ENCODE data around the gene C6orf15.

Gene C6orf15

GRCh38 chr6:31091680-31092079 lies 20.7 kb downstream of the C6orf15 start:
- no peak for DNase-seq (ENCODE audit: low read depth in 1 of 2, low spot score in 1 of 2)
- TF ChIP-seq SPI1 (IDR thresholded peaks at IDR 0.05; ENCODE audit: borderline replicate concordance, low read depth) (no peak), POLR2AphosphoS5 (IDR thresholded peaks at IDR 0.05; ENCODE audit: low read depth) (no peak), REST (IDR thresholded peaks at IDR 0.05; ENCODE audit: insufficient replicate concordance, low read depth) (no peak), GABPA (IDR thresholded peaks at IDR 0.05; ENCODE audit: low read depth) (no peak), CTCF (IDR thresholded peaks at IDR 0.05; ENCODE audit: insufficient read depth, low read length) (no peak)
- H3K27ac ChIP-seq (replicated peaks): no peak overlapping the region
- H3K27me3 ChIP-seq (ENCODE audit: insufficient read depth, poor library complexity, severe bottlenecking): no peaks in the 10 kb centered on the region
- no peak overlapping the region for H3K4me3 ChIP-seq (replicated peaks; ENCODE audit: insufficient read depth, low read length)

- Histone ChIP-seq H3K4me3 (replicated peaks; ENCODE audit: insufficient read depth, low read length) (no peak overlapping the region), H3K27me3 (ENCODE audit: insufficient read depth, poor library complexity, severe bottlenecking) (no peaks in the 10 kb centered on the region), H3K27ac (replicated peaks) (no peak overlapping the region)
- no peak for DNase-seq (ENCODE audit: low read depth in 1 of 2, low spot score in 1 of 2)
- TF ChIP-seq REST (IDR thresholded peaks at IDR 0.05; ENCODE audit: insufficient replicate concordance, low read depth) (no peak), SPI1 (IDR thresholded peaks at IDR 0.05; ENCODE audit: borderline replicate concordance, low read depth) (no peak), POLR2AphosphoS5 (IDR thresholded peaks at IDR 0.05; ENCODE audit: low read depth) (no peak)
Observed at GRCh38 chr6:31090973-31091364, 21.4 kb downstream of the C6orf15 start.

- TF ChIP-seq SPI1 (IDR thresholded peaks at IDR 0.05; ENCODE audit: borderline replicate concordance, low read depth) (no peak), GABPA (IDR thresholded peaks at IDR 0.05; ENCODE audit: low read depth) (no peak), REST (IDR thresholded peaks at IDR 0.05; ENCODE audit: insufficient replicate concordance, low read depth) (no peak), POLR2AphosphoS5 (IDR thresholded peaks at IDR 0.05; ENCODE audit: low read depth) (no peak), CTCF (IDR thresholded peaks at IDR 0.05; ENCODE audit: insufficient read depth, low read length) (no peak)
Observed at GRCh38 chr6:31090275-31090972, 22.0 kb downstream of the C6orf15 start.

More at GRCh38 chr6:31090275-31090972, 22.0 kb downstream of the C6orf15 start:
- no peak overlapping the region for H3K4me3 ChIP-seq (replicated peaks; ENCODE audit: insufficient read depth, low read length)
- no peaks in the 10 kb centered on the region for H3K27me3 ChIP-seq (ENCODE audit: insufficient read depth, poor library complexity, severe bottlenecking)
- no peak overlapping the region for H3K27ac ChIP-seq (replicated peaks)
- no peak for DNase-seq (ENCODE audit: low read depth in 1 of 2, low spot score in 1 of 2)

Data from HL-60 (cell line).